T-helper 1 cell treated with Interleukin-12 subunit alpha and Interleukin-12 subunit beta and Interleukin-4 antibody, amounts not matched to agents 30 ng/mL and 1 ng/mL, for 36 hours (primary cell): ENCODE data around the gene LACRT. TPM values are rescaled to one million over a fixed set of nuclear protein-coding genes. Genes with fewer than 3 reads are reported as not detected.
"Not testable (repeated sequence)": the region's sequence is repeated elsewhere in the genome, so short reads cannot be mapped to it uniquely, and the experiment has no call there.

ENCODE experiments used
- intact Hi-C: fragments of 100-400 bp; cut with micrococcal nuclease; formaldehyde crosslinking; loops from one replicate; pipeline ENCODE4 v1.15.1; 2024
- total RNA-seq: library from RNA; stranded (reverse); gene quantifications from 2 replicates; pipeline ENCODE4 v1.2.3, GENCODE V29; 2022

The LACRT gene
- total RNA-seq, 1 donor from 2014 or later, result not detected

- intact Hi-C loops, result not testable (repeated sequence)
Observed at GRCh38 chr12:54639112-54639511, 4.4 kb upstream of the LACRT start.

GRCh38 chr12:54631988-54632728 lies 2.5 kb downstream of the LACRT start:
- intact Hi-C loops, result no loop called here

GRCh38 chr12:54631551-54631950 lies 3.1 kb downstream of the LACRT start:
- intact Hi-C loops, result no loop called here

- intact Hi-C loops, result no loop called here
Observed at GRCh38 chr12:54629925-54630324, 4.8 kb downstream of the LACRT start.

GRCh38 chr12:54628186-54628846 lies 6.4 kb downstream of the LACRT start:
- intact Hi-C loops, result no loop called here

GRCh38 chr12:54627304-54627703 lies 7.4 kb downstream of the LACRT start:
- intact Hi-C loops, result no loop called here

GRCh38 chr12:54625598-54625997 lies 9.1 kb downstream of the LACRT start:
- intact Hi-C loops, result no loop called here

GRCh38 chr12:54624315-54625279 lies 10.1 kb downstream of the LACRT start:
- intact Hi-C loops, result no loop called here

- intact Hi-C loops, result no loop called here
Observed at GRCh38 chr12:54622463-54623183, 12.1 kb downstream of the LACRT start.

GRCh38 chr12:54616933-54617680 lies 17.6 kb downstream of the LACRT start:
- intact Hi-C loops, result no loop called here

- intact Hi-C loops, result no loop called here
Observed at GRCh38 chr12:54612225-54612750, 22.4 kb downstream of the LACRT start.

- intact Hi-C loops, result no loop called here
Observed at GRCh38 chr12:54611715-54612149, 23.0 kb downstream of the LACRT start.

GRCh38 chr12:54608769-54609168 lies 25.9 kb downstream of the LACRT start:
- intact Hi-C loops, result no loop called here

- intact Hi-C loops, result no loop called here
Observed at GRCh38 chr12:54608156-54608555, 26.5 kb downstream of the LACRT start.

- intact Hi-C loops, result no loop called here
Observed at GRCh38 chr12:54606556-54606955, 28.1 kb downstream of the LACRT start.

GRCh38 chr12:54605138-54605970 lies 29.3 kb downstream of the LACRT start:
- intact Hi-C loops, result no loop called here

- intact Hi-C loops, result no loop called here
Observed at GRCh38 chr12:54604436-54604835, 30.3 kb downstream of the LACRT start.

GRCh38 chr12:54603872-54604271 lies 30.8 kb downstream of the LACRT start:
- intact Hi-C loops, result loop anchor here (1.0 kb wide), 1 partner anchor 25 kb away; no protein-coding TSS in a partner anchor
